Measurements from ENCODE around the gene LMO1.

The LMO1 gene

GRCh38 chr11:8242499-8243280, 21.0 kb downstream of the LMO1 start:
- DNase-seq (ENCODE audit: low read depth, low spot score): no peak

GRCh38 chr11:8242118-8242475, 21.6 kb downstream of the LMO1 start:
- DNase-seq (ENCODE audit: low read depth, low spot score): no peak

DNA sequence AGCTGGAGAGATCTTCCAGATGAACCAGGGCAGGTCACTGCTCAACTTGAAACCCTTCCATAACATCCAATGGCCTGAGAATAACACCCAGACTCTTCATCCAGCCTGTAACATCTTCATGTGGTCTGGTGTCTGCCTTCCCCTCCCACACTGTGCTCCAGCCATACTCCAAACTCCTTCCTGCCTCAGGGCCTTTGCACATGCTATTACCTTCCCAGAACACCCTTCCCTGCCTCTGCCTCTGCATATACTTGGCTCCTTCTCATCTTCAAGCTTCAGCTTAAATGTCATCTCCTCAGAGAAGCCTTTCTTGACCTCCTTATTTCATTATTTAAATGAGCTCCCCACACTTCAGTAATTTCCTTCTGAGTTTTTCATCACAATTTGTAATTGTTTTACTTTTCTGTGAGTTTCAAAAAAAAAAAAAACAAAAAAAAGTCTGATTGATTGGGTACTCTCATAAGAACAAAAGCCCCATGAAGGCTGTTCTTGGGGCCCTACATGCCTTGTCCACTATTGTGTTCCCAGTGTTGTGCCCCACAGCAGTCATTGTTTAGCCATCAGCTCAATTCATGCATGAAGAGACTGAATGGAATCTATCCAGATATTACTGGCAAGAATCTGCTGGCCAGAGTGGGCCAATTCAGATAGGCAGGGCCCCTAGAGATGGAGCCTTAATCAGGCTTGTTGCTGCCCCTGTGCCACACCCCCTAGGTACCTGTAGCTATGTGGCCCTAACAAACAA, 22.1 kb downstream of the LMO1 start:
- DNase-seq (ENCODE audit: low read depth, low spot score): no peak

DNA sequence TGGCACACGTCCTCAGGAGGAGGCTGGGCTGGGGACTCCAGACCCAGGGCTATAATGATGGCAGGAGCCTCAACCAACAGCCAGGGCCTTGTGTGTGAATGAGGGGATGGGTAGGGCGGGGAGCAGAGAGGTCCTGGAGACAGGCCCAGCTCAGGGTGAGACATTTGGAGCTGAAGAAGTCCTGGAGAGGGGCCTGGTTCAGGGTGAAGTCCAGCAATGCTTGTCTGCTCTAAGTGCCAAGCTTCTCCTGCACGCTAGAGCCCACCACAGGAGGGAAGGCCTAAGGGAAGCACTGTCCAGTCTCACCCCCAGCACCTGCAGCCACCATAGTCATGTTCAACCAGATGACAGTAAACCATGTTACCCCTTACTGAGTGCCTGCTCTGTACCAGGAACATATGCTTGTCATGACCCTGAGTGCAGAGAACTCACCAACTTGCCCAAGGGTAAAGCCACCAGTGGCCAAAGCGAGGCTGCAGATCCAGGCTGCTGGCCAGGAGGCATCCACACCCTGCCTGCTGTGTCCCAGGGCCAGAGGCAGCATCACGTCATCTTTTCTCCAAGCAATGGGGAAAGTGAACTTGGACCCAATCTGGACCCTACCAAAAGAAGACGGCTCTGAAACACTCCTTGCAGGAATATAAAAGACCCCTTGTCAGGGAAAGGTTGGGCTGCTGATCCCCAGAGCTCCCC, 24.0 kb downstream of the LMO1 start:
- DNase-seq (ENCODE audit: low read depth, low spot score): no peak

DNA sequence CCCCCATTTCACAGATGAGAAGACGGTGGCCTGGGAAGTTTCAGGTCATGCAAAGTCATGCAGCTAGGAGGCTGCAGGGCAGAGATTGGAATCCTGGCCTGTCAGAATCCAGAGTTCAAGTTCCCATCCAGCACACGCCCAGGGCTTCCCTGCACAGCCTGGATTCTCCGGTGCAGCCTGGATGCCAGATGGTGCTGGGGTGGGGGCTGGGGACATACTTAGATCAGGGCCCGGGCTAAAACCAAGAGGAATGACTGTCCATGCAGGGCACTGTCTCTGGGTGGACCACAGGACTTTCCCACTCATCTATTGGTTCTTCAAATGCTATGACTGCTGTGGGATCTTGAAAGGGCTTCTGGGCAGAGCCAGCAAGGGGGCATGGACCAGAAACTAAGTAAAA, 24.6 kb downstream of the LMO1 start:
- DNase-seq (ENCODE audit: low read depth, low spot score): no peak

- DNase-seq (ENCODE audit: low read depth, low spot score): no peak
Observed at GRCh38 chr11:8237453-8237852, 26.2 kb downstream of the LMO1 start.

DNA sequence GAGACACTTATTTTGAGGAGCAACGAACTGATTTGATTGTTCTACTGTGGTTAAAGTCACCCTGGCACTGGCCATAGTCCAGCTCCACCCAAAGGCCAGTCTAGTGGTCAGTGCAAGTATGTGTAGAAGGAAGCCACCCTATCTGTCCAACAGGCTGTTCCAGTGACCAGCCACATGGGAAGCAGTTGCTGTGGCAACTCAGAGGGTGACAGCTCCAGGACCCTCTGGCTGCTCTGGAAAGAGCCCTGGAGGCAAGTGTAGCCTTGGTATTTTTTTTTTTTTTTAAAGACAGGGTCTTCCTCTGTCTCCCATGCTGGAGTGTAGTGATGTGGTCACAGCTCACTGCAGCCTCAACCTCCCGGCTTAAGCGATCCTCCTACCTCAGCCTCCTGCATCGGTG, 27.8 kb downstream of the LMO1 start:
- DNase-seq (ENCODE audit: low read depth, low spot score): no peak

DNA sequence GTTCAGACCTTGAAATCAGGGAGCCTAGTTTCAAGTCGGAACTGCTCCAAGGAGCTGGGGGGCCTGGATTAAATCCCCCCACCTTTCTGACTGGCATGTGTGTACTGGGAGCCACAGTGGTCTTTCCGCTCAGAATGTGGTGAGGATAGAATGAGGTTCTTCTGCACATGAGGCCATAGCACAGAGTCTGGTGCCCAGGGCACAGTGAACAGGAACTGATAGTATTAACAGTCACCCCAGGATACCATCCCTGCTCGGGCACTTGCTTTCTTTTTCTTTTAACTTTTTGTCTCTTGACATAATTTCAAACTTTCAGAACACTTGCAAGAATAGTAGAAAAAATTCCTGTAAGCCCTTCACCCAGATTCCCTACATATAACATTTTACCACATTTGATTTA, 28.8 kb downstream of the LMO1 start:
- no peak for DNase-seq (ENCODE audit: low read depth, low spot score)

GRCh38 chr11:8234425-8234821, 29.3 kb downstream of the LMO1 start:
- DNase-seq (ENCODE audit: low read depth, low spot score): no peak

- DNase-seq (ENCODE audit: low read depth, low spot score): no peak
Observed at GRCh38 chr11:8233691-8234424, 29.8 kb downstream of the LMO1 start.

DNA sequence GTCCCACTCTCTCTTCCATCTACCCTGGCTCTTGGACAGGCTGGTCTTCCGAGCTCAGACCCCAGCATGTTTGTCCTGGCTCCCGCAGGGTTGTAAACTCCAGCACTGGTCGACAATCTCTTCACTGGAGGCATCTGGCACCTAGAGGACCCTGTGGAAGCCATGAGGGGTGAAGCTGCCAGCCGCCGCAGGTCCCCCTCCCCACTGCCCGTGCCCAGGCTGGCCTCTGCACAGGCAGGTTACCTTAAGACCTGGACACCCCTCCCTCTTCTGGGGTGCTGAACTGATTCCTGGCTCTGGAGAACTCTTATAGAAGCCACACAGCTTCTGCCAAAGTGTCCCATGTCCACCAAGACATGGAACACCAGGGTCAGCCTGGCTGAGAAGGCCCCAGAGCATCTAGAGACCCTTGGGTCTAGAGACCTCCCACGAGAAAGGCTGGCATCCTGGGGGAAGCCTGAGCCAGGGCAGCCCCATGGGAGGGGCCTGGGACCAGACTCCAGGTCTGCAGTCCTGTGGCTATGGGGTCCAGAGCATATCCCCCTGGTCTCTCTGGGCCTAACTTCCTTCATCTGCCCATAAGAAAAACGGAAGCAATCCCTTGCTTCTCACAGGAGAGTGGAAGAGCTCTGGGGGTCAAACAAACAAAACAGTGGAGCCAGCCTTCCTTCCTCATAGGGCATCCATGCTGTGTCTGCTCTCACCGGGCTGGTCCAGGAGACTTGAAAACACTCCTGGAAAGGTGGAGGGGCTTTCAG, 30.6 kb downstream of the LMO1 start:
- DNase-seq (ENCODE audit: low read depth, low spot score): no peak

GRCh38 chr11:8232414-8232813, 31.3 kb downstream of the LMO1 start:
- no peak for DNase-seq (ENCODE audit: low read depth, low spot score)

DNA sequence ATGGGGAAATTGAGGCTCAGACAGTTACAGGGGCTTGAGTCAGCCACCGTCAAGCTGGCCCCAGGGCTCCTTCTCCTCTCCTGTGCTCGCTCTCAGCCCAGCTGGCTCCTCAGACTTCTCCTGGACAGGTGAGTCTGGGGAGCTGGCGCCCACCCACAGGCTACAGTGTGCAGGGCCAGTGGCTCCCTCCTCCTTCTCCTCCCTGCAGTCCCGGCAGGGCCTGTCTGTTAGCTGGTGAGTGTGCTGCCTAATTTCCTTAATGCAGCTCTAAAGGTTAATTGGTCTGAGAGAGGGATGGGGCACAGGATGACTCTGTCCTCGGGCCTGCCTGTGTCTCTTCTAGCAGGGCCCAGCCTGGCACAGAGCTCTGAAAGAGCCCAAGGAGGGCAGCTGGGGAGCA, 31.7 kb downstream of the LMO1 start:
- no peak for DNase-seq (ENCODE audit: low read depth, low spot score)

DNA sequence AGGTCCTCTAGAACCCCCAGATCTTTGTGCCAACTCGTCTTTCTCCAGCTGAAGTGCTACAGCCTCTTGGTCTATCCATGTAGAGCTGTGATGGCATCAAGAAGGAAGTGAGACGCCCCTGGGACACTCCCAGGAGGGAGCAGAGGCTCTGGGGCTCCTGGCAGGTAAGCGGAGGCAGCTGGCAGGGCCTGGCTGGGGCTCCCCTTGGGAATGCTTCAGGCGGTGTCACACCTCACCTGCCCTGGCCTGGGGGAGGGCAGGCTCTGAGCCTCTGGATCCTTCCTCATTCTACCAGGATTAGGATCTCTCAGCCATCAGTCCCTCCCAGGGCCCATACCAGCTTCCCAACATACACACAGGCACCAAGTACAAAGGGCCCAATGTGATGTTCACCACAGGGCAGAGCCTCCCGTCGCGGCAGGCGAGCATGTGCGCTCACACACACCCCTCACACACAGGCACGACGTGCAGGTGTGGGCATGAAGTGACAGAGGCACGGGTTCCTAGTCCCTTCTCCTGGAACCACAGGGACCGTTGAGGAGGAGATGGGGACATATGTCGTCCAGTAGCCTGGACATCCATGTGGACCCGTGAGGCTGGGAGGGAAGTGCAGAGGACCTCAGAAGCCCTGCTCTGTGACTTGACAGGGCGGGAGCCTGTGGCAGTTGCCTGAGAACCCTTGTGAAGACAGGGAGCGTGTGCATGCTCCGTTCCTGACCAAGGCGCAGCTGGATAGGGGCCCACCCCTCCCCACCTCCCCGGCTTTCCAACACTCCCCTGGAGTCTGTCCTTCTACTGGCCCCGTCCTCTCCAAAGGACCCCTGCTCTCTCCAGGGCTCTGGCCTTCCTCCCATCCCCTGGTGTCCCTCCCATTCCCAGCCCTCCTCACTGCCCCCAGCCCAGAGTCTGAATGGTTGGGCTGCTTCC, 32.5 kb downstream of the LMO1 start:
- DNase-seq (ENCODE audit: low read depth, low spot score): no peak

- no peak for DNase-seq (ENCODE audit: low read depth, low spot score)
Observed at GRCh38 chr11:8230178-8230859, 33.4 kb downstream of the LMO1 start.

GRCh38 chr11:8229299-8230177, 34.1 kb downstream of the LMO1 start:
- no peak for DNase-seq (ENCODE audit: low read depth, low spot score)

- DNase-seq (ENCODE audit: low read depth, low spot score): no peak
Observed at GRCh38 chr11:8228231-8228630, 35.4 kb downstream of the LMO1 start.
